ENCODE data around the gene C3orf85.

GRCh38 chr3:109191421-109191820 lies 54.9 kb downstream of the C3orf85 start:
- TF ChIP-seq EZH2 (IDR thresholded peaks at IDR 0.05; ENCODE audit: borderline replicate concordance, low read depth, low read length, poor library complexity, severe bottlenecking) (no peak), CTCF (conservative IDR thresholded peaks at IDR 0.05; ENCODE audit: low read depth, low read length) (no peak)
